Pericardium fibroblast (primary cell): Measurements from ENCODE around the gene INVS. TPM values are rescaled to one million over a fixed set of nuclear protein-coding genes. Genes with fewer than 3 reads are reported as not detected.

Experiments
- total RNA-seq: library from RNA; depleted of rRNA; stranded (reverse); fragments of >200 nt; gene quantifications from 2 replicates; pipeline ENCODE4 v1.2.3, GENCODE V29; 2015

Gene INVS
- total RNA-seq = 19.8 and 26.6 TPM in 2 replicates

DNA sequence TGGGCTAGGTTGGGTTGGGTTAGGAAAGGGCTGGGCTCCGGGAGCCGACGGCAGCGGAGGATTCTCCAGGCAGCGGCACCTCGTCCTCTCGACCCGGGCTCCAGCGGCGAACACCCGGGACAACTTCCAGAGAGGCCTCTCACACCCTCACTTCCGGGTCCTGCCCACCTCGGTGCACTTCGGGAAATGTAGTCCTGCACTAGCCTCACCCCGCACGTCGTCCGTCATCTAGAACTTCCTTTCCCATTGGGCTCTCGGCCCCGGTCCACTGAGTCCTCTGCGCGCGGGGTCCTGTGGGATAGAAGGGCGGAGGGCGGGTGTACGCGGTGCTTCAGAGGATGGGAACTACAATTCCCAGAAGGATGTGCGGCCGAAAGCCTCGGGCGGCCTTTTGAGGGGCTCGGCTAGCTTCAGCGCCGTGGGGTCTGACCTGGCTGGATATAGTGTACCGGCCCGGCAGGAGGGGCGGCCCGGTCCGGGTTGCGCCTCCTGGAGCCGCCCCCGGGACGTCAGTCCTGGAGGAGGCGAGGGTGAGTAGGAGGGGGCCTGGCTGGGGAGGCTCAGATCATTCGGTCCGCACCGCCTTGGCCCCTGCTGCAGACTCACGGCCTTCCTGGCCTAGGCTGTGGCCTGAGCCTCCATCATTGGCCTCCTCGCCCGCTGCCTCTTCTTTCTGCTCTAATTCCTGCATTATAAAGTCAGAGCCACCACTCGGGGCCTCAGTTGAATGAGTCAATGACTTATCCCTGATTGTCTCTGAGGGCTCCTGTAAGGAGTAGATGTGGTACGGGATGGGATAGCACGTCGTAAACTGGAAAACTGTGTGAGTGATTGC is at the start of gene INVS, which contains the start of gene ERP44:
TSS of gene INVS (plus strand) at position 357 of the 835 bp plus-strand sequence. CDS start 5,279 bp downstream, outside the sequence.
TSS of gene ERP44 (minus strand) at position 114 of the 835 bp plus-strand sequence. CDS start 160 bp downstream, outside the sequence.

Other genes with a start within 250 kb of the INVS start
- 9.4 and 12.6 TPM in 2 replicates for gene STX17, start 192.6 kb upstream of the INVS start, total RNA-seq
- gene ERP44, start 243 bp upstream of the INVS start, total RNA-seq = 15.0 and 20.9 TPM in 2 replicates